ENCODE data around the gene SRBD1.

GRCh38 chr2:45339253-45339652 lies 271.8 kb downstream of the SRBD1 start:
- no peak for TF ChIP-seq POLR2A (IDR thresholded peaks at IDR 0.05; ENCODE audit: low read depth, low read length)
- no peak for TF ChIP-seq POLR2AphosphoS5 (IDR thresholded peaks at IDR 0.05; ENCODE audit: low read depth, low read length)
- no peak for TF ChIP-seq TAF1 (IDR thresholded peaks at IDR 0.05; ENCODE audit: low read depth, low read length)
